AG04449 (cell line): ENCODE data around the gene ZNF276.

Source experiments
- CTCF ChIA-PET: fragments of 350-600 bp; formaldehyde crosslinking; extraction: SDS; loops from one replicate; lab custom pipeline; 2021; ENCODE audit warnings: antibody characterized with exemption; lab: Yijun Ruan, JAX
- POLR2A ChIA-PET: fragments of 400-600, 350-600 bp; formaldehyde crosslinking; extraction: SDS; loops from one replicate; lab custom pipeline; 2020; ENCODE audit warnings: antibody characterized with exemption, inconsistent platforms; lab: Yijun Ruan, JAX
- DNase-seq: peaks from one replicate; pipeline ENCODE4 v3.0.0-alpha.2; 2010; ENCODE audit warnings: low read depth, low spot score
- H3K4me3 ChIP-seq: 2 replicates; pipeline ENCODE4 v1.5.1; 2011; ENCODE audit warnings: low read depth, mild to moderate bottlenecking, control low read depth, low read length
- TF ChIP-seq, protein P1 (sequence below): IDR thresholded peaks from one replicate; pipeline ENCODE4 v1.5.1; 2011; ENCODE audit warnings: mild to moderate bottlenecking, moderate library complexity, low read length, control low read depth, inconsistent platforms; ENCODE audit not compliant: insufficient read depth; ENCODE audit errors: missing control alignments

Gene ZNF276

DNA sequence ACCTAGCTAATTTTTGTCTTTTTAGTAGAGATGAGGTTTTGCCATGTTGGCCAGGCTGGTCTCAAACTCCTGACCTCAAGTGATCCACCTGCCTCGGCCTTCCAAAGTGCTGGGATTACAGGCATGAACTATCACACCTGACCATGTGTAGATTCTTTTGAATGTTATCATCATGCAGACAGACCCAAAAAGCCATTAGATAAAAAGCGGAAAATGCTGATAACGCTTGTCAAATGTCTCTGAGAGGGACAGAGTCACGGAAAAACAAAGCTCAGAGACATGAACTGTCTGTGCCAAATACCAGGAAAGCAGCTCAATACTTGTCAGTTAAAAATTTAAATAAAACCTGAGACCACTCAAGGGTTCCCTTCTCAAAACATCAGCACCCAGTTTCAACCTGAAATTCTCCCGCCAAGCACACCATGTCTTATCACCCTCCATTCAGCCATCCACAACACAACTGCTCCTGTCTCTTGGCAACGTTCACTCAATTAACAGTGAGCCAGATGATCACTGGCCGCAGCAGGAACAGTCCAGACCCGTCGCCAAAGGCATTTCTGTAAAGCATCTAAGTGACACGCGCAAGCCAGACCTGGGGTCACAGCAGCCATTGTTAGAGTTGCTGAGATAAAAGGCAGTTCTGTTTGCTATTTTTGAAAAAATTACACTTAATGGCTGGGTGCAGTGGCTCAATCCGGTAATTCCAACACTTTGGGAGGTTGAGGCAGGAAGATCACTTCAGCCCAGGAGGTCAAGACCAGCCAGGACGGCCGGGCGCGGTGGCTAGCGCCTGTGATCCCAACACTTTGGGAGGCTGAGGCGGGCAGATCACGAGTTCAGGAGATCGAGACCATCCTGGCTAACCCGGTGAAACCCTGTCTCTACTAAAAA lies 65.4 kb downstream of the ZNF276 start:
- ChIA-PET CTCF (interaction anchor here (1.2 to 1.3 kb wide), 3 partner anchors 29 to 81 kb away, joined by 3 read pairs; no protein-coding TSS in a partner anchor), POLR2A (no interaction called here)
- H3K4me3 ChIP-seq, result no peak overlapping the region
- DNase-seq, result no peak
- TF ChIP-seq, protein P1, sequence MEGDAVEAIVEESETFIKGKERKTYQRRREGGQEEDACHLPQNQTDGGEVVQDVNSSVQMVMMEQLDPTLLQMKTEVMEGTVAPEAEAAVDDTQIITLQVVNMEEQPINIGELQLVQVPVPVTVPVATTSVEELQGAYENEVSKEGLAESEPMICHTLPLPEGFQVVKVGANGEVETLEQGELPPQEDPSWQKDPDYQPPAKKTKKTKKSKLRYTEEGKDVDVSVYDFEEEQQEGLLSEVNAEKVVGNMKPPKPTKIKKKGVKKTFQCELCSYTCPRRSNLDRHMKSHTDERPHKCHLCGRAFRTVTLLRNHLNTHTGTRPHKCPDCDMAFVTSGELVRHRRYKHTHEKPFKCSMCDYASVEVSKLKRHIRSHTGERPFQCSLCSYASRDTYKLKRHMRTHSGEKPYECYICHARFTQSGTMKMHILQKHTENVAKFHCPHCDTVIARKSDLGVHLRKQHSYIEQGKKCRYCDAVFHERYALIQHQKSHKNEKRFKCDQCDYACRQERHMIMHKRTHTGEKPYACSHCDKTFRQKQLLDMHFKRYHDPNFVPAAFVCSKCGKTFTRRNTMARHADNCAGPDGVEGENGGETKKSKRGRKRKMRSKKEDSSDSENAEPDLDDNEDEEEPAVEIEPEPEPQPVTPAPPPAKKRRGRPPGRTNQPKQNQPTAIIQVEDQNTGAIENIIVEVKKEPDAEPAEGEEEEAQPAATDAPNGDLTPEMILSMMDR, result no peak

DNA sequence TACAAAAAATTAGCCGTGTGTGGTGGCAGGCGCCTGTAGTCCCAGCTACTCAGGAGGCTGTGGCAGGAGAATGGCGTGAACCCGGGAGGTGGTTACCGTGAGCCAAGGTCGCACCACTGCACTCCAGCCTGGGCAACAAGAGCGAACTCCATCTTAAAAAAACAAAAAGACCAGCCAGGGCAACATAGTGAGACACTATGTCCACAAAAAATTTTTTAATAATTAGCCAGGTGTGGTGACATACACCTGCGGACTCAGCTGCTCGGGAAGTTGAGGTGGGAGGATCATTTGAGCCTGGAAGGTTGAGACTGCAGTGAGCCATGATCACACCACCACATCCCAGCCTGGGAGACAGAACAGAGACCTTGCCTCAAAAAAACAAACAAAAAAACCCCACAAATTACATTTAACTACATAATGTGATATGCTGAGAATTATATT lies 66.0 kb downstream of the ZNF276 start:
- ChIA-PET POLR2A (no interaction called here), CTCF (interaction anchor here (1.2 kb wide), 1 partner anchor 81 kb away, joined by 3 read pairs; no protein-coding TSS in a partner anchor)
- DNase-seq, result no peak
- H3K4me3 ChIP-seq, result no peak overlapping the region
- TF ChIP-seq, protein P1, result no peak
